HepG2 (cell line): ENCODE results near the gene IMP3. TPM values are rescaled to one million over a fixed set of nuclear protein-coding genes. Genes with fewer than 3 reads are reported as not detected.
A peak's percentile ranks its signal among the peaks of the same experiment; 100 is the strongest.

Experiments used
- FOXO1 ChIP-seq: sonication (generic); formaldehyde crosslinking; IDR thresholded peaks from 2 replicates; pipeline ENCODE4 v1.4.0; 2020; ENCODE audit warnings: missing genetic modification reagents
- HINFP ChIP-seq: sonication (generic); formaldehyde crosslinking; IDR thresholded peaks from 2 replicates; pipeline ENCODE4 v1.4.0; 2020; ENCODE audit warnings: low read depth, mild to moderate bottlenecking, missing genetic modification reagents
- JUN ChIP-seq: sonication (generic); formaldehyde crosslinking; IDR thresholded peaks from 2 replicates; pipeline ENCODE4 v1.4.0; 2020; ENCODE audit warnings: mild to moderate bottlenecking, missing genetic modification reagents
- KDM5B ChIP-seq: sonication (generic); formaldehyde crosslinking; IDR thresholded peaks from 2 replicates; pipeline ENCODE4 v1.4.0; 2020; ENCODE audit warnings: missing genetic modification reagents, mild to moderate bottlenecking, borderline replicate concordance
- PAXIP1 ChIP-seq: sonication (generic); formaldehyde crosslinking; conservative IDR thresholded peaks from 2 replicates; pipeline ENCODE4 v1.4.0; 2020; ENCODE audit warnings: mild to moderate bottlenecking, missing genetic modification reagents, moderate library complexity
- TFDP2 ChIP-seq: sonication (generic); formaldehyde crosslinking; IDR thresholded peaks from 2 replicates; pipeline ENCODE4 v1.4.0; 2020; ENCODE audit warnings: missing genetic modification reagents
- TOPORS ChIP-seq: sonication (generic); formaldehyde crosslinking; IDR thresholded peaks from 2 replicates; pipeline ENCODE4 v1.8.0; 2023; ENCODE audit warnings: mild to moderate bottlenecking, missing genetic modification reagents
- ZFP1 ChIP-seq: IDR thresholded peaks from 2 replicates; pipeline ENCODE4 v1.6.1; 2016
- ZFX ChIP-seq: sonication (generic); formaldehyde crosslinking; IDR thresholded peaks from 2 replicates; pipeline ENCODE4 v1.4.0; 2020; ENCODE audit warnings: mild to moderate bottlenecking, low read depth, missing genetic modification reagents, moderate library complexity
- ZNF20 ChIP-seq: sonication (generic); formaldehyde crosslinking; IDR thresholded peaks from 2 replicates; pipeline ENCODE4 v1.4.0; 2020; ENCODE audit warnings: mild to moderate bottlenecking, moderate library complexity, missing genetic modification reagents
- ZNF263 ChIP-seq: sonication (generic); formaldehyde crosslinking; IDR thresholded peaks from 2 replicates; pipeline ENCODE4 v1.4.0; 2020; ENCODE audit warnings: missing genetic modification reagents
- ZNF281 ChIP-seq: sonication (generic); formaldehyde crosslinking; IDR thresholded peaks from 2 replicates; pipeline ENCODE4 v1.4.0; 2020; ENCODE audit warnings: missing genetic modification reagents, borderline replicate concordance
- ZNF619 ChIP-seq: sonication (generic); formaldehyde crosslinking; IDR thresholded peaks from 2 replicates; pipeline ENCODE4 v1.4.0; 2020; ENCODE audit warnings: mild to moderate bottlenecking, missing genetic modification reagents
- ZNF737 ChIP-seq: sonication (generic); formaldehyde crosslinking; IDR thresholded peaks from 2 replicates; pipeline ENCODE4 v1.5.0; 2020; ENCODE audit warnings: missing genetic modification reagents, mild to moderate bottlenecking, borderline replicate concordance
- ZNF747 ChIP-seq: sonication (generic); formaldehyde crosslinking; IDR thresholded peaks from 2 replicates; pipeline ENCODE4 v1.8.1; 2023; ENCODE audit warnings: missing genetic modification reagents, mild to moderate bottlenecking, borderline replicate concordance
- ZNF777 ChIP-seq: sonication (generic); formaldehyde crosslinking; IDR thresholded peaks from 2 replicates; pipeline ENCODE4 v1.4.0; 2020; ENCODE audit warnings: missing genetic modification reagents
- ZSCAN20 ChIP-seq: sonication (generic); formaldehyde crosslinking; IDR thresholded peaks from 2 replicates; pipeline ENCODE4 v1.4.0; 2020; ENCODE audit warnings: missing genetic modification reagents, mild to moderate bottlenecking, borderline replicate concordance
- ZUFSP ChIP-seq: sonication (generic); formaldehyde crosslinking; IDR thresholded peaks from 2 replicates; pipeline ENCODE4 v1.9.0; 2021; ENCODE audit warnings: missing genetic modification reagents, mild to moderate bottlenecking, borderline replicate concordance
- polyA plus RNA-seq, 8 experiments: library from polyadenylated mRNA; depleted of rRNA in 3 of 8; stranded (reverse) in 7 of 8; unstranded in 1 of 8; fragments of >200 nt; fragmentation: Illumina TruSeq in 4 of 8; extraction: Trizol in 4 of 8; gene quantifications; 2 replicates each; pipeline versions ENCODE4 v1.2.1 to v1.2.3, GENCODE V29; 2011 to 2016; ENCODE audit warnings: low read depth in 4 of 8, missing spikeins in 1 of 8, mixed read lengths in 1 of 8; ENCODE audit not compliant: insufficient read depth in 1 of 8
- total RNA-seq, 5 experiments: library from RNA; depleted of rRNA; stranded (reverse); fragments of >200 nt; fragmentation: Illumina TruSeq; extraction: Trizol; gene quantifications; 2 replicates each; pipeline ENCODE4 v1.2.3, GENCODE V29; 2016; ENCODE audit warnings: low read depth in 1 of 5

Gene IMP3
- total and polyA plus RNA-seq, 2 of the 13 experiments (the other 11 are each of a cell fraction or from before 2014, with no cell fraction given): 38.3 to 143 TPM

- TF ChIP-seq ZNF281 (no peak), FOXO1 (CRISPR knock-in tag) (0 out of 2 replicates have a peak, but pooled peaks have one; percentile 25), PAXIP1 (CRISPR knock-in tag) (no peak; the same call in none of the 2 replicates), ZFX (no peak; the same call in 1 of the 2 replicates), ZNF263 (CRISPR knock-in tag) (no peak), ZUFSP (CRISPR knock-in tag) (no peak), TOPORS (CRISPR knock-in tag) (no peak), JUN (CRISPR knock-in tag) (no peak), ZNF747 (no peak; the same call in 1 of the 2 replicates), ZNF737 (CRISPR knock-in tag) (no peak), ZNF20 (CRISPR knock-in tag) (no peak), HINFP (CRISPR knock-in tag) (no peak), TFDP2 (no peak), ZFP1 (no peak), ZSCAN20 (CRISPR knock-in tag) (no peak), ZNF619 (CRISPR knock-in tag) (no peak), KDM5B (CRISPR knock-in tag) (no peak), ZNF777 (CRISPR knock-in tag) (no peak)
Measured at GRCh38 chr15:75648156-75649000, 8.4 kb upstream of the IMP3 start (continued).
